Activated CD4-positive, alpha-beta T cell treated with anti-CD3 and anti-CD28 coated beads, Interleukin-2, amount 50 U/mL, for 4 hours (primary cell): ENCODE measurements around the gene PCYT2.

Experiments
- DNase-seq, 2 experiments: peaks; one replicate each; pipeline ENCODE4 v3.0.0-alpha.2; 2020

Gene PCYT2

DNA sequence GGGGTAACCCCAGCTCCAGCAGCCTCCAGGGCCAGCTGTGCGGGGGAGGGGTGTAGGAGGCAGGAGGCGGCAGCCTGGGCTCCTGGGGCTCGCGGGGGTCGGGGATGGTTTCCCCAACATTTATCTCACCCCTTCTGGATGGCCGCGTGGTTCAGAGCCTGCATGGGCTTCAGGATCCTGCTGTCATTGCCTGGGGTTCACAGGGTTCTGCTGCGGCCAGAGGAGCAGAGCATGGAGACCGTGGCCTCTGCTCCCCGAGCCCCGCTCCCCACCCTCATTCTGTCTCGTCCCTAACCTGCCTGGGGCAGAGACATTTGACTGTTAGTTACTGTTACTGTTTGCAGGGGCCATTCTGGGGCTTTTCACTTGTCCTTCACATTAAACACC, 31.0 kb upstream of the PCYT2 start:
- no peak for DNase-seq

DNA sequence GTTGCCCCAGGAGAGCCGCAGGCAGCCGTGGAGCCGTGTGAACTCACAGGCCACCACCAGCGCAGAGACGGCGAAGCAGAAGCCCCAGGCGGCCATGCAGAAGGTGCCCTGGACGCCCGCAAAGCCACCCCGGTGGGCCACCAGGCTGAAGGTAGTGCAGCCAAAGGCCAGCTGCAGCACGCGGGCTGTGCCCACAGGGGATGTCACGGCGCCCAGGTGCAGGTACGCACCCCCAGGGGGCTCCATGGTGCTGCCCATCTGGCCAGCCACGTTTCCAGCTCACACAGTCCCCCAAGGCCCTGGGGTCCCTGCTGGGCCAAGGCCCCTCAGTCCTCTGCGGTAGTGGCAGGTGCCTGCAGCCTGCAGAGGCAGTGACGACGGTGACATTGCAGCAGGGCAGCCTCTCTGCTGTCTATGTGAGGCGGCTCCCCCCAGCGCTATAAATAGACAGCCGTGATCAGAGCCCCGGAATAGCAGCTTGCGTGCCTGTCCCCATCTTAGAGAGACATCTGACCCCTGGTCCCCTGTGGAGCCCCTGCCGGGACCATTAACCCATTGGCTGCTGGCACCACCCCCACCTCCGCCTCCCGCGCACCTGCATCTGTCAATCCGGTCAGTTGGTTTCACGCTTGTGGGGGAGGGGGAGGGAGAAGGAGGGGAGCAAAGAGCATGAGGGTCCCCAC, 30.4 kb upstream of the PCYT2 start:
- no peak for DNase-seq

DNA sequence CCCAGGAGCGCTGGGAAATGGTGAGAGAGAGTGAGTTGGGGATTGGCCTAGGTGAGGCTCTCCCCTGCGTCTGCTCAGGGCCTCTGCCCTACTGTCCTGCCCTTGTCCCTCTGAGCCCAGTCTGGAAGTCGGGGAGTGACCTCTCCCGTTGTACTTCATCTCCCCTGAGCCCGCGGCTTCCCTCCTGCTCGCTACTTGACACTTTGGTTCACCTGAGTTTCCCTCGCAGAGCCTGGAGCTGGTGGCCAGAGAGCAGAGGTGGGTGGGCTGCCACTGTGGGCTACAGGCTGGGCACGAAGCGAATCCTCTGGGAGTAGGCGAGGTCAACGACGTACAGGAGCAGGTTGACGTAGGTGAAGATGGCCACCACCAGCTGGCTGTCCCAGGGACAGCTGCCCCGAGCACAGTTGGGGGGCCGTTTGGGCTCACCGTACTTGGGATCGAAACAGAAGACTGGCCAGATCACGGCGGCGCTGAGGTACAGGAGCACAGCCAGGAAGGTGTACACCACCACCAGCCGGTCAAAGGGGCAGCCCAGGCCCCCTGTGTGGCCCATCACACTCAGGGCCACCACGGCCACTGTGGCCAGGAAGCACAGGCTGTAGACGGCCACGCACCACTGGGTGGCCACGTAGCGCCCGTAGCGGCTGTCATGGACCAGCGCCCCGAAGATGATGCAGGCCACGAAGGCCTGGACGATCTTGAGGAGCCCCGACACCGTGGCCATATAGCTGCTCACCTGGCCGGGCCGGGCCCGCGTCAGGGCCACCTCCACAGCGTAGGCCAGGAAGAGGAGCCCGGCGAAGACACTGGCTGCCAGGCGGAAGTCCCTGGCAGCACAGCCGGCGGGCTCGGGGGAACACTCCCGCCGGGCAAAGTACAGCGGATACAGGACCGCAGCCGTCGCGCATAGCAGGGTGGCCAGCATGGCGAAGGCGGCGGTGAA, 29.6 kb upstream of the PCYT2 start:
- no peak for DNase-seq

DNA sequence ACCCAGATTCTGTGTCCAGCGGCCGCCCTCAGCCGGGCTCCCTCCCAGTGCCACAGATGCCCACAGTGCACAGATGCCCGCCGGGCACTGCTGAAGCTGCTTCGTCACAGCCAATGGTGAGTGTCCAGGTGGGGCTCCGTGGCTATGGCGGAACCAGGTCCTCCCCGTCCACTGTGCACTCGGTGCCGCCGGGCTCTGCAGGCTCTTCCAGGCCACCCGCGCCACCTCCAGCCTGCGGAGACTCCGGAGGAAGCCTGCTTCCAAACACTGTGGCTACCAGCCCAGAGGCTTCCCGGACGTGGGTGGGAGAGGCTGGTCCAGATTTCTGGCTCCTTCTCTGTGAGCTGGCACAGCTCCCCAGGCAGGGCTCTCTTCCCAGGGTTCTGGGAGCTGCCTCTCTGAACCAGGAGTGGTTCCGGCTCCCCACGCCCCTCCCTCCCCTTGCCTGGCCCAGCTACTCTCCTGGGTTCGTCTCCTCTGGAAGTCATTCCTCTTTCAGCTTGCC, 28.7 kb upstream of the PCYT2 start:
- DNase-seq, result no peak

DNA sequence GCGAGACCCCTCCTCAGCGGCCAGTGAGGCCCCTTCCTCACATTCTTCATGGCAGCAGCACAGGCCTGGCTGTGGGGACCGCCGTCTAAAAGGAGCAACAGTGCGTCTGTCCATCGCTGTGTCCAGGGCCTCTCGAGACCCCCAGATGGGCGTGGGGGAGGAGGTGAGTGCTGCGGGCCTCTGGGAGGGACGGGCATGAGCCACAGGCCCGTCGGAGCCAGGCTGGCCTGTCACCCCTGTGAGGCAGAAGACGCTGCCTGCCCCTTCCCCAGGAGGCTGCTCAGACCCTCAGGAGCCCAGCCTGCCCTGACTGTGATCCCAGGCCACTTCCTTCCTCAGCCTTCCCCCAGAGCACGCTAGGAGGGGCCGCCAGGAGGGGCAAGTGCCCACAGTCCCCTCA, 28.0 kb upstream of the PCYT2 start:
- no peak for DNase-seq

DNA sequence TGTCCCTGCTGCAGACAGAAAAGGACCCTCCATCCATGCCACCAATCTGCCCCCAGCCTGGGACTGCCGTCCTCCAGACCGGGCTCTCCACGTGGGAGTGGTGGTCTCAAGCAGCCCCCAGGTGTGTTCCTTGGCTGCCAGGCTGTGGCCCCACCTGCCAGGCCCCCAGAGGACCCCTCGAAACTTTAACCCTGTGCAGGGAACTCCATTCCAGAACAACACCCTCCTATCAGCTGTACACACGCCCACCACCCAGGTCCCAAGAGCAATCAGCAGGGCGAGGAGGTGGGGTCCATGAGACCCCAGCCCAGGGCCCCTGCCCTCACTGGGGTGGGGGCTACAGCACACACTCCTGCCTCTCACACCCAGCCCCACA, 24.5 kb upstream of the PCYT2 start:
- DNase-seq, result no peak

DNA sequence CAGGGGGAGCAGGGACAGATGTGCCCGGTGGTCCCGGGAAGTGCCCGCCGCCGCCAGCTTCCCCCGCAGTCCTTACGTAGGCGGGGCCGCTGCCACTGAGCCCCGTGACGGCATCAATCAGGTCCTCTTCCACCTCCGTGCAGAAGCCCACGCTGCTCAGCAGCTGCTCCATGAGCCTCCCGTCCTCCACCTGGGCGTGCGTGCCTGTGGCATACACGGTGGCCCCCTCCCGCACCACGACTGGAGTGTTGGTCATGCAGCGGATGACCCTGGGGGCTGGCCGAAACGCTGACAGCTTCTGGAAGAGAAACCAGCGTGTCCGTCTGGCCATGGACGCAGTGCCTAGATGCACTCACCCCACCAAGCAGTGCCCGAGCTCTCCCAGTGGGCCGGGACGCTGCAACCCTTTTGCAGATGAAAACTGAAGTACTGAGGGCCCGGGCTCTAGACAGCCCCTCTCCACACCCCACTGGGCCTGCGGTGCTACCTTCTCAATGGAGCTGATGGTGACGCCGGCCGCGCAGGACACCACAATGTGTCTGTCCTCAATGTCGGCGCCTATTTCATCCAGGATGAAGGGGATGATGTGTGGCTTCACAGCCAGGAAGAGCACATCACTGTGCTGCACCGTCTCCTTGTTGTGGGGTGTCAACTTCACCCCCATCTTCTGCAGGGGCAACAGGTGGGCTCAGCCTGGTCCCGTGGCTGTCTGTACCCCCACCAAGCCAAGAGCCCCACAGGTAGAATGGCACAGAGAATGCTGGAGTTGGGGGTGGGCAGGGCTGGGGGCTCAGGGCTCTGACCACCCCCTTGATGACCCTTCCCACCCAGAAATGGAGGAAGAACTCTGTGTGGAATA, 23.9 kb upstream of the PCYT2 start:
- no peak for DNase-seq

DNA sequence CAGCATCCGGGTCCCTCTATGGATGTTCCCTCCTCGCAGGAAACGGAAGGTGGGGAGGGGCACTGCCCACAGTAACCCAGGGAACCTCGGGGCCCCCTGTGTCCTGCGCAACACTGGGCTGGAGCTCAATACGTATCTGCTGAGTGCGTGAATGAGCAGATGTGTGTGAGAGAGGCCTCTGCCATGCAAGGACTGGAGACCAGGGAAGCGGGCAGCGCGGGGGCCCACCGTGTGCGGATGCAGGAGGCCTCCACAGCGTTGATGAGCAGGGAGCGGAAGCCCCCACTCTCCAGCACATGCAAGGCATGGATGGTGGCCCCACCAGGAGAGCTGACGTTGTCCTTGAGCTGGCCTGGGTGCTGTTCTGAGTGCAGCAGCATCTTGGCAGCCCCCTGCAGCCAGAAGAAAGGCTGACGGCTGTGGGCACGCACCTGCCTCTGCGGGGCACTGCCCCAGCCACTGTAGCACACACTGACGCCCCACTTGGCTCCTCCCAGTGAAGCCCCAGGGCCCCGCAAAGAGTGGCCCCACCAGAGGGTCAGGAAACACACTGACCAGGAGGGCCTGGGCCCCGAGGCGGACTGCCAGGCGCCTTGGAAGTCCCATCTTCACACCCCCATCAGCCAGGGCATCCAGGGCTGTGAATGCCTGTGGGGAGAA, 23.0 kb upstream of the PCYT2 start:
- DNase-seq, result no peak

DNA sequence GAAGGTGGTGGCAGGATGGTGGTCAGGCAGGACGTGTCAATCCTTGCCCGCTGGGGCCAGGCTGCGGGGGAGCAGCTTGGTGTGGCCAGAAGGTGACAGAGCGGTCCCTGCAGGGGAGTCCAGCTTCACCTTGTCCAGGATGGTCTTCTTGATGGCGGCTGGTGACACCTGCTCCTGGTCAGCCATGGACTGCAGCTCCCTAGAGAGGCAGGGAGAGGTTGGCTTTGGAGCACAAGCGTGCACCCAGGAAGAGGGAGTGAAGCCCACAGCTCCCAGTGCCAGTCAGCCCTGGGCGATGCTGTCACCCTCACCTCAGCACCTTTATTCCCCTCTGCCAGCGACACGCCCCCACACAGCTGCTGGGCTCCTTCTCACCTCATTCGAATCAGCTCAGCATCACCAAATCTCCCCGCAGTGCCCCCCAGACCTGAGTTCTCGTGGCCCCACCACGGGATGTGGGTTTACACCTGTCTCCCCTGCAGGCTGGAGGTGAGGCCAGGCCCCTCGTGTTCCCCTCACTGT, 22.0 kb upstream of the PCYT2 start:
- DNase-seq, result no peak

DNA sequence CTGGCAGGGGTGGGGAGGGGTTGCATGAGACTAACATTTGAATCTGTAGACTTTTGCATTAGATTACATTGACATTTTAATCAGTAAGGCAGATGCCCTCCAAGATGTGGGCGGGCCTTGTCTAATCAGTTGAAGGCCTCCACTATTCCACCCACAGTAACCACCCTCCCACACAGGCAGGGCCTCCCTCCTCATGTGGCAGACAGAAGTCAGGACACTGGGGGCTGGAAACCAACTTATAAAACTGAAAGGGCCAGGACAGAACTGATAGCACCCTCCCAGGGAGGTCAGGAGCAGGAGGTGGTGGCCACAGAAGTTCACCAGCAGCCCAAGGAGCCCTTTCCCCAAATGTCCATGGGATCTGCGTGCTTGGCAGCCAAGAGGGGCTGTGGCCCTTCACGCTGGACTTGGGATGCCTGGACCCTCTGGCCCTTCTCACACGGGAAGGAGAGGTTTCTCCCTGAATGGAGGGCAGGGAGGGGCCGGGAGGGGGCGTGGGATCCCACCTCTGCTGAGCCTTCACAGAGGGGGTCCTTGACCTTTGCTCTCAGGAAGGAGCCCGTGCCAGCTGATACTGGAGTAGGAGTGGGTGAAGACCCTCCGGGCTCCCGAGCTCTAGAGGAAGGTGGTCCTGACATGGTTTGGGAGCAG, 21.3 kb upstream of the PCYT2 start:
- DNase-seq, result no peak

DNA sequence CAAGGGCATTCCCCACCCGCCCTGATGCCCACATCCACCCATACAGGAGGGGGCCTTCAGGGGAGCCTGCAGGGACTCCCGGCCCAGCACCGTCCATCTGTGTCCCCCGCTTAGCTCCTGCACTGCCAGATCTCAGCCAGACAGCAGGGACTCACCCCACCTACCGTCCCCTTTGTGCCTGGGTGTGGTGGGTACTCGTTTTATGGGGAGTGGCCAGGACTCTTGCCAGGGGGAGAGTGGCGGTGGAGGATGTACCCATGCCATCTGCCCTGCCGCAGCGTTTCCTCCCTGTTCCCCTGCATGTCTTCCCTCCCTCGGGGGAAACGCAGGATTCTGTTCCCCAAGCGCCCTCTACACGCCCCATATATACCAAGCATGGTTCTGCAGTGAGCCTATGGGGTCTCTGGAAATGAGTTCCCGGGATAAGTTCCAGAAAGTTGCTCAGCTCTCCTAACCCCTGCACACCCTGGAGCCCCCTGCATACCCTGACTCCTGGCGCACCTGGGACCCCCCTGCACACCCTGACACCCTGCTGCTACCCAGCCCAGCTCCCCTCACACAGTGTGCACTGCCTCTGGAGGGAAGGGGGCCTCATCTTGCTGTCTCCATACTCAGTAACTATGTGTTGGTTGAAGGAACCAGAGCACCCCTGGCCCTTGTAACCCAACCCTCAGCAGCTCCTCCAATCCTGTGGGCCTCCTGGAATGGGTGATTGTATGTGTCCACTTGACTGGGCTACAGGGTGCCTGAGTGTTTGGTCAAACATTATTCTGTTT, 20.5 kb upstream of the PCYT2 start:
- no peak for DNase-seq

DNA sequence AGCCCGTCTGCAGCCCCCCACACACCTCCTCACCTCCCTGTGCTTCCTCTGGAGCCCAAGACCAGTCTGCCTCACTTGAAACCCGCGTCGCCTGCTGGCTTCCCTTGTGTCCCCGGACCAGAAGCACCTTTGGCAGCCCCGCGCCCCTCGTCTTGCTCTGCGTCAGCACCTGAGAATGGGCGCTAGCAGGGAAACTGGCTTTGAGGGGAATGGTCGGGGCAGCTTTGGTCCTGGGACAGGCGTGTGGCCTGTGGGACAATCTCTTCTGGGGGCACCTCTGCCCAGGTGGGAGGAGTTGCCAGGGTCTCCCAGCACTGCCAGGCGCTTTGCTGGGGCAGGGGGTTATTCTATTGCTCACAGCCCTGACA, 20.0 kb upstream of the PCYT2 start:
- DNase-seq, result no peak

DNA sequence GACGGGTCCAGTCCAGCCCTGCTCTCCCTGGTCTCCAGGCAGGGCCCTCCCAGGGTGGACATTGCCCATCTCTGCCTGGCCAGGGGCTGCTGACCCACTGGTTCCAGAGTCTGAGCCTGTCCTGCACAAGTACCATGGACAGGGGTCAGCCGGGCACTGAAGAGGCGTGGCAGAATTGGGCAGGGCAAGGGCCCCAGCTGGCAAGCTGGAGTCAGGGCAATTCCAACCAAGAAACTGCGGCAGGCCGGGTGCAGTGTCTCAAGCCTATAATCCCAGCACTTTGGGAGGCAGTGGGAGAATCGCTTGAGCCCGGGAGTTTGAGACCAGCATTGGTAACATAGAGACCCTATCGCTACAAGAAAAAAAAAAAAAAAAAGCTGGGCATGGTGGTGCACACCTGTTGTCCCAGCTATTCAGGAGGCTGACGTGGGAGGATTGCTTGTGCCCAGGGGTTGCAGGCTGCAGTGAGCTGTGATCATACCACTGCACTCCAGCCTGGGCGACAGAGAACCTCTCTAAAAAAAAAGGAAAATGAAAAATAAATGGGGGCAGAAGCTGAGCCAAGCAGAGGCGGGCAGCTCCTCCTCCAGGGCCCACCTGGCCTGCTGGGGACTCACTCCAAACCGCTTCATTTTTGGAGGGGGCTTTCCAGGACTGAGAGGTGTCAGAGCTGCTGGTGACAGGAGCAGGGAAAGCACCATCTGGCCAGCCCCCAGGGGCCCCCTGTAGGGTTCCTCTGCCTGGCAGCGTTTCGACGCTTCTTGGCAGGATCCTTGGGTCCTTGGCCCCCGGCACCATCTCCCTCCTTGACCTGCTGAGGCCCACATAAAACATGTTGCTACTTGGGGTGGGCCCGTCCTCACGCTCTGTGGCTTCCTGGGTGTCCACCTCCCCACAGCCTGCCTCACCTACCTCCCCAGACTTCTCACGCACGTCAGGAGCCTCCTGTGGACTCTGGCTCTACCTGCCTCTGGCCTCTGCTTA, 19.2 kb upstream of the PCYT2 start:
- no peak for DNase-seq

DNA sequence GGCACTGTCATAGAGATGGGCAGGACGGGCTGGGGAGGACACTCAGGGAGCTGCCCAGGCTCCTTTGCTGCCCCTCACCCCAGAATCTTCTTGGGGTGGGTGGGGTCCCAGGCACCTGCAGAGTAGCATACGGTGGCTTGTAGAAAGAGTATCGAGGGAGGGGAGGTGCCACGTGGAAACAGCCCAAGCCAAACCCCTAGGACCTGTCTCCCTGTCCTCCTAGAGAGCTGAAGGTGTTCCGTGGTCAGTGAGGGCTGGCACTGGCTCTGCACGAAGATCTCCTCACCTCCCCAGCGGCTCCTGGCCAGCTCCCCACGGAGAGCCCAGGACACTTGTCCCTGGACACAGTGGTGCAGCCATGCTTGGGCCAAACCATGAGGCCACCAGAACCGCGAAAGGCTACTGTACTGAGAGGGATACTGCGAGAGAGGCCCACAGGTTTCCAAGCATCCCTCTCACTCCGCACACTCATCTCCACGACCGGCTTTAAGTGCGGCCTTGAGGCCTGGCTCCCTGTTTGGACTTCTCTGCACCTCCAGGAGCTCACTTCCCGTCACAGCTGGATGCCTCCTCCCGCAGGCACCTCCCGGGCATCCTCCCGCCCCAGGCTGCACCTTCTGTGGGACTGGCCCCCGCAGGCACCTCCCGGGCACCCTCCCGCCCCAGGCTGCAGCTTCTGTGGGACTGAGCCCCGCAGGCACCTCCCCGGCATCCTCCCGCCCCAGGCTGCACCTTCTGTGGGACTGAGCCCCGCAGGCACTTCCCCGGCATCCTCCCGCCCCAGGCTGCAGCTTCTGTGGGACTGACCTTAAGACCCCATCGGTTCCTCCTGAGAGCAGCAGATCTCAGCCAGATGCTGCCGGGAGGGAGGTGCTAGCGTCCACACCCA, 18.3 kb upstream of the PCYT2 start:
- no peak for DNase-seq

DNA sequence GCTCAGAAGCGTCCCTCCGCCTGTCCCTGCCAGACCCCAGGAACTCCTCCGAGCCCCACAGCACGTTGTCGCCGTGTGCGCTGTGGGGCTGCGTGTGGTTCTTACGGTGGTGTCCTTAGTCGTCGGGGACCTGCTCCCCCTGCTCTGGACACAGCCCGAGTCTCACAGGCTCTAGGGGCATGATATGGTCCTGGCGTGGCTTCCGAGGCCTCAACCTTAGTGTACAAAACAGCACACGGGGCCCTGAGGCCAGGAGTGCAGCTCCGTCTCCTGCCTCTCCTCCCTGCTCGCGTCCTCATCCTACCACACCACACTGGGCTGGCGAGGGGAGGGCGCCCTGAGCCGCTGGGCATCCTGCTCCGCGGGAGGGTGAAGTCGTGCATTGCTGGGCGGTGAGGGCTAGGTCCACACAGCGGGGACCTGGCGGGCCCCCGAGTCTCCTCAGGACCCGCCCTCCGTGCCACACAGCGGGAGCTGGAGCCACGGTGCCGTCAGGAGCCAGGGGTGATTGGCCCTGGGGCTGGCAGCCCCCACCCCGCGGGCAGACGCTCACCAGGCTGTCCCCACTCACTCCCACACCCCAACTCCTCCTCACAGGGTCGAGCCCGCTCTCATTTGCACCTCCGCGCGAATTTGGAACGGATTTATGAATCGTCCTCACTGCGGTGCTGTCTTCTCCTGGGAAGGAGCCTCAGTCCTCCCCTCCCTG, 17.5 kb upstream of the PCYT2 start:
- DNase-seq, result no peak

DNA sequence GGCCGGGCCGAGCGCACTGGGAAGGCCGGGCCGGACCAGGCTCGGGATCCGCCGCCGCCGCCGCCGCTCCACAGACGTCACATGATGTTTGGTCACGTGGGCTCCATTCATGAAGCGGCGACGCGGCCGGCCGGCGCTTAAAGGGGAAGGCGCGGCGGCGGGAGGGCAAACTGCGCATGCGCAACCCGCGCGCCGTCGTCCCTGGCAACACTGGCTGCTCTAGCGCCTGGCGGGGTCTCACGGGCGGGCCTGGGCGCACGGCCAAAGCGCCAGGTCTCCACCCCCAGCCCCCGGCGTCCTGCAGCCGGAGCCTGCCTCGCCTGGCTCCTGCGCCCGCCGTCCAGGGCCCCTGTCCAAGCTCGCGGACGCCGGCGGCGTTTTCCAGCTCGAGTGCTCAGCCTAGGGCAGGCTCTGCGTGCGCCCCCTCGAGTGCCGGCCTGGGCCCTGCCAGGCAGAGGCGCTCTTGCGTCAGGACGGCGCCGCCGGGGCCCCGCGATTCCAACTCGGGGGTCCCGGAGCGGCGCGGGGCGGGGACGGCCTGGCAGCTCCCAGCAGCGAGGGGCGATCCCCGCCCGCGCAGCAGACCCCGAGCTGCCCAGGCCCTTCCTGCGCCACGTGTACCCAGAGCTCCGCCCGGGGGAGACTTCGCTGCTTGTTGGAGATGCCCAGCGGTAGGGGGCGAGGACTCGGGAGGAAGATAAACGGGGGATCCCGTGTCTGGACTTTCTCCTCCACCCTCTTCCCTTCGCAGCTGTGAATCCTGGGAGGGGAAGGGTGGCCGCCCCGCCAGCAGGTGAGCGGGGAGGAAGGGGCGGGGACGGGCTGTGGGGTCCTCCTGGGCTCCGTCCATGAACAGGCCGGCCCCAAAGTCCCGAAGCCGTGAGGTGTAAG, 16.7 kb upstream of the PCYT2 start, which contains the start of gene MAFG:
Gene MAFG, minus strand, starts transcription at position 83 of the 891 bp plus-strand sequence. CDS start 4,550 bp downstream, outside the sequence.
- peak; percentile 77 to 83 for DNase-seq

DNA sequence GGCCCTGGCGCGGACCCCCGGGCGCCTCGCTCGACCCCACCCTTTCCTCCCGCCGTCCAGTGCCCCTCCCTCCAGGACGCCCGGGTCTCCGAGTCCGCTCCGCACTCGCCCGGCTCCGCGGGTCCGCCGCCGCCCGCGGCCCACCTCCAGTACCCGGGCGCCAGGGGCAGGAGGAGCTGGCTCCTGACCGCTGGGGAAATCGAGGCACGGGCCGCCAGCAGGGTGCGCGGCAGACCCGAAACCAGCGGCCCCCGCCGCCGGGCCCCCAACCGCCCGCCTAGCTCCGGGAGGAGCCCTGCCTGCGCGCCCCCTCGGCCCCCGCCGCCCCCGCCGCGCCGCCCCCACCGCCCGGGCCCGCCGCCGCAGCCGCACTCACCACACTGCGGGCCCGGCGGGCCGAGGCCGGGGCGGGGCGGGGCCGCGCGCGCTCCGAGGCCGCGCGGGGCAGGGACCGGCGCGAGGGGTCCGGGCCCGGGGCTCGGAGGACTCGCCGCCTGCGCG, 16.0 kb upstream of the PCYT2 start:
- DNase-seq, result peak in 1 of 2 experiments; percentile 31
